Endometrial microvascular endothelial cells (primary cell): ENCODE measurements around the gene PTTG1IP. TPM values are rescaled to one million over a fixed set of nuclear protein-coding genes. Genes with fewer than 3 reads are reported as not detected.

ENCODE experiments used
- in situ Hi-C: cut with HindIII; loops from 2 replicates; pipeline ENCODE4 v1.10.0; 2017; ENCODE audit warnings: low sequenced_read_pairs, low pct_unique_long_range_greater_than_20kb; ENCODE audit errors: inconsistent ontology term
- total RNA-seq: library from RNA; depleted of rRNA; stranded (reverse); fragments of >200 nt; gene quantifications from one replicate; pipeline ENCODE4 v1.2.3, GENCODE V29; 2015; ENCODE audit errors: inconsistent ontology term

The PTTG1IP gene
- total RNA-seq, 1 donor from 2014 or later = 494 TPM

GRCh38 chr21:44871576-44872269, 1.8 kb downstream of the PTTG1IP start:
- in situ Hi-C loops = no loop called here

DNA sequence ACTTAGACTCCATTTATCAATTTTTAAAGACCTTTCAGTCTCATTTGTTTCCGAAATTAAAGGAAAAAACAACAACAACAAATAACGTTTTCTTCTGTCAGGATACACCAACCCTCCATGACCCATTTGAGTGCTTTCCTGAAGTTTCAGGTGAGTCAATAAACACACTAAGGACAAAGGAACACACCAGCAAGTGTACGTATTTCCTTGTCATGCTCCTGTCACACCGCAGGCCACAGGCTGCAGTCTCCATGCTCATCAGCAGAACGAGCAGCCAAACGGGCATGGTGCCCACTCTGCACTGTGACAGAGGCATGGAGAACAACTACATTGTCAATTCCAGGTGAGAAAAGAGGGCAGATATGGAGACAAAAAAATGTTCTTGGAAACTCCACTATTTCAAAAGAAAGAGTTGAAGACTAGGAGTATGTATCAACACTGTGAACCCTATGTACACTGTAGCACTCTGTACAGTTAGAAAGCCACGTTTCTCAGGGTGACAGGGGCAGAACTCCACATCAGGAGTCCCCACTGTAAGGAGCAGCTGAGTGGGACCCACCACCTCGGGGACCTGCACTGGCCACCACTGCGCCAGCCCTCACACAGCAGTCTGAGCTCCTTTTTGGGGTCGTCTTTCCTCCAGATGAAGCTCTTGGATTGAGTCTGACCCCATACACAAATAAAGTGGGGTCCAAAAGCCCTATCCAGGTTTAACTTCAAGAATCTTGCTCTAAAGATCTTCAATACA, 2.6 kb downstream of the PTTG1IP start:
- in situ Hi-C loops = no loop called here

DNA sequence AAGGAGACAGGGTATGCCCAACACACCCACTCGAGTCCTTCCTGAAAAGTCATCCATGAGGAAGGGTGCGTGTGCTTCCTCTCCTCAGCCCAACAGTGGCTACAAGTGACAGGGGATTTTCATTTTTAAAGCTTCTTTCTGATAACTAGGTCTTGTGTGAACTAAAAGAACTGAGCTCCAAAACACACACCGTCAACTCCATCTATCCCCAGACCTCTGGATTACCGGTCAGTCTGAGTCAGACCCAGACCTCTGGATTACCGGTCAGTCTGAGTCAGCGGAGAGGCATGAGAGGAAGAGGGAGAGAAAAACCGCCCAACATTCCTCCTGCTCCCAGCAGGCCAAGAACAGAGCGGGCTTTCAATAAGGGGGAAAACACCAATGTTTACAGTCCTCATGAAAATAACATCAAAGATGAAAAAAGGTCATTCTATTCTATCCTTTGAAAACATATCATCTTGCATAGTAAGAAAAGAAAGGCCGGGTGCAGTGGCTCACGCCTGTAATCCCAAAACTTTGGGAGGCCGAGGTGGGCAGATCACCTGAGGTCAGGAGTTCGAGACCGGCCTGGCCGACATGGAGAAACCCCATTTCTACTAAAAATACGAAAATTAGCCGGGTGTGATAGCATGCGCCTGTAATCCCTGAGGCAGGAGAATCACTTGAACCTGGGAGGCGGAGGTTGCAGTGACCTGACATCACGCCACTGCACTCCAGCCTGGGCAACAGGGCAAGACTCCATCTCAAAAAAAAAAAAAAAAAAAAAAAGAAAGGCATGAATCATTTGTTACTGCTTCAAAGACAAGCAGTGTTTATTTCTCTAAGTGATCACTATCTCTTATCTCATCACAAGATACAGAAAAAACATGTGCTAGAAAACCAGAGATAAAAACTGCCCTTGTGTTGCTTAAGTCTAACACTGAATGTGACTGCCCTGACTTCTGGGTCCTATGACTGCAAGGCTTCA, 3.4 kb downstream of the PTTG1IP start:
- in situ Hi-C loops = no loop called here

DNA sequence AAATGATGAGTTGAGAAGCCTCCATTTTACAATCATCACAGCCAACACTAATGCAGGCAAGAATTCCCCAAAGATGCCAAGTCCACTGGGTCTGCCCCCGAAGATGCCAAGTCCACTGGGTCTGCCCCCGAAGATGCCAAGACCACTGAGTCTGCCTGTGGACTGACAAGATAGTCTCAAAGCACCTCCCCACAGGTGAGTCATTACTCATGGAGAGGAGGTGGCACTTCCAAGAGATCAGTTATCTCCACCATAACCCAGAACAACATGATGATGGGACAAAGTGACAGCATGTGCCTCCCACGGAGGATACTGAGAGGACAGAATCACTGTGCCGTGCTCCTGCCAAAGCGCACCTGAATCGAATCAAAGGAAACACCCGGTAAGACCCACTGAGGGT, 4.8 kb downstream of the PTTG1IP start:
- in situ Hi-C loops = no loop called here

DNA sequence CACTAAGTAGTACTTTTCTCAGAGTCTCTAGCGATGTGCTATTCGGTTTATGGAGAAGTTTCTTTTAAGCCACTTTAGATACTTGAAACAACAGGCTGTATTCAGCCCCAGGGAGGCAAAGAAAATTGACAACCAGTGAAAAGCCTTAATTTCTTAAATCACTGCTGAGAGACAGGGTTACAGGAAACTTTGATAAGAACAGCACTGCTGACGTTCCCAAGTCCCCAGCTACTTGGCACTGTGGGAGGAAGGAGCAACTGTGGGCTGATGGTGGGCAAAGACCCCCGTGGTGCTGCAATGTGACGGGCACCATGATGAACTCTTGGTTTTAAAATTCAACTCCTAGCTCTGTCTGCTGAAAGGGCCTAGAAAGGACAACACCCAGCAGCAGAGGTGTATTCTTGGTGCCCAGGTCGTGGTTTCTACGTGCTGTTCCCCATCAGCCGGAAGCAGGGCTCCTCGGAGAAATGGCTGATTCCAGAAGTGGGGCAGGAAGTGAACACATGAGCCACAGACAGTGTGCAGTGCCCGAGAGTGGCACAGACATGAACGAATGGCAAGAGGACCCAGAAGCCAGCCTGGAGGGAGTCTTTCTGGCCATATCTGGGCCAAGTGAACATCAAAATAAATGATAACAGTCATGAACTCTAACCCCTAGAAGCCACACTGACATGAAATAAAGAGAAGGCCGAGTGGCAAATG, 5.3 kb downstream of the PTTG1IP start:
- in situ Hi-C loops = no loop called here

- in situ Hi-C loops = no loop called here
Observed at GRCh38 chr21:44867464-44867863, 6.0 kb downstream of the PTTG1IP start.

GRCh38 chr21:44866780-44867179, 6.7 kb downstream of the PTTG1IP start:
- in situ Hi-C loops = no loop called here

GRCh38 chr21:44865561-44866280, 7.8 kb downstream of the PTTG1IP start:
- in situ Hi-C loops = no loop called here

DNA sequence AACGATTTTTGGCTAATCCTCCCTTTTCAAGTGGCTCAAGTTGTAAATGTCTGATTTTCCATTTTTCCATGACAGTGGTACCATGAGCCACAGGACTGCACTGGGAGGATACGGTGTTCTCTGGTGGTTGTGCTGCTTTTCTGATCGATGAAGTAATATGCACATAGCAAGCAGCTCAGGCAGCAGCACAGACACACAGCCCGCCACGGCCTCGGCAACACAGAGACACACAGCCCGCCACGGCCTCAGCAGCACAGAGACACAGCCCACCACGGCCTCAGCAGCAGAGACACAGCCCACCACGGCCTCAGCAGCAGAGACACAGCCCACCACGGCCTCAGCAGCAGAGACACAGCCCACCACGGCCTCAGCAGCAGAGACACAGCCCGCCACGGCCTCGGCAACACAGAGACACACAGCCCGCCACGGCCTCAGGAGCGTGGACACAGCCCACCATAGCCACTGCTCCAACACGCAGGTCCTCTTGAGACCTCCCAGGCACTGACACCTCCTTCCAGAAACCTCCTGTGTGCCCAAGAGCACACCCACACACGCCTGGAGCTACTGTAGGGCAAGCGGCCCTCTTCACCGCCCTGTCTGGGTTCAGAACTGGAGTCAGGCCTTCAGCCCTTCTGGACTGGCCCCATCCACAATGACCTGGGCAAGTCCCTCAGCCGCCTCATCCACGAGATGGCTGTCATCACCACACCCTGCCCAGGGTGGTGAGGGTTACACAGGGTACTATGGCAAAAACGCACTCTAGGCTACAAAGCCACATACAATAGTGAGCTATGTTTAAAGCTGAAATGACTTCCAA, 10.4 kb downstream of the PTTG1IP start:
- in situ Hi-C loops = no loop called here

GRCh38 chr21:44858791-44859190, 14.7 kb downstream of the PTTG1IP start:
- in situ Hi-C loops = no loop called here

GRCh38 chr21:44858291-44858690, 15.2 kb downstream of the PTTG1IP start:
- in situ Hi-C loops = no loop called here

GRCh38 chr21:44857127-44857892, 16.2 kb downstream of the PTTG1IP start:
- in situ Hi-C loops = no loop called here

- in situ Hi-C loops = no loop called here
Observed at GRCh38 chr21:44856131-44856530, 17.4 kb downstream of the PTTG1IP start.

DNA sequence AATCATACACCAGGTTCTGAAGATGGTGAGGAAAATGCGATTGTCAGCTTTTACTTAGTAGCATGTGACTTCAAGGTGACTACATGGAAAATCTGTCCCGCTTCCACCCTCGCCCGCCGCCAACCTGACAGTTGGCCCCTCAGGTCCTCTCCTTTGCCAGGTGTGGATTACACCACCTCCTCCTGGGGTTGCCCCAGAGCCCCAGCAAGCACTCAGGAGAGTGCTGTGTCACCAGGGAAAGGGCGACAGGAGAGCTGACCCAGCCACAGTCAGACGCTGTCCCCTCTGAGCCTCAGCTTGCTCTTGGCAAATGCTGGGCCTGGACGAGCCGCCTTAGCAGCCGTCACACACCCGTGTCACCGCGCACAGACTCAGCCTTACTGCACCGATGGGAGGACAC, 17.9 kb downstream of the PTTG1IP start:
- in situ Hi-C loops = no loop called here

DNA sequence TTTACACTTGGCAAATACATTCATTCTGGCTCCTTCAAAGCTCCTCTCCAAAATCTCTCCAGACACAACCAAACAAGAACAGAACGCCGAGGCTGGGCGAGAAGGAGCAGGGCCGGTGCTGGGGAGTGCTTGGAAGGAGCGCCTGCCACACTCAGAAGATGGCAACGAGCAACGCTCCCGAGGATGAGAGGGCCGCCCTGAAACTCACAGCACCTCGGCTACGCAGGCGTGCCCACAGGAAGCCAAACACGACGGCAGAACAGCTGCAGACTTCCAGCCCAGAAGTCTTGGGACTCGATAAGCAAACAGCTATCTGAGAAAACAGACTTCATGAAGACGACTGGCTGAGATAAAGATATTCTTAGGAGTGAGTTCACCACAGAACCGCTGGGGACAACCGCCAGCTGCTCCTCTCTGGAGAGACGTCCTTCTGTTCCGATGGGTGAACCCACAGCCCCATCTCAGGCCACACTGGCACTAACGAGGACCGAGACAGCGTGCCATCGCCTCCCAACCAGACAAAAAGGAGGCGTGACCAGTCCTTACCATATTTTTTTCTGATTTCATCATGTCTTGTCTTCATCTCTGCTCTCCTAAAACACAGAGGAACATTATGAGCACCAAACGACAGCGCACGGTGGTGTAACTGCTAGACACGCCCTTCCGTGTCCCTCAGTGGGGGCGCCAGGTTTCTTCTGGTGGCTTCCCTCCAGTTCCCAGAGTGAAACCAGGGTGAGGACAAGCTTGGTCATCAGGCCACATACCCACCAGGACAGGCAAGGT, 18.6 kb downstream of the PTTG1IP start:
- in situ Hi-C loops = no loop called here

- in situ Hi-C loops = no loop called here
Observed at GRCh38 chr21:44854391-44854663, 19.2 kb downstream of the PTTG1IP start.
